HG02840 (cell line): ENCODE results near the gene DUOX2.
"Not testable (repeated sequence)": the region's sequence is repeated elsewhere in the genome, so short reads cannot be mapped to it uniquely, and the experiment has no call there.

Experiments used
- ATAC-seq: cut with Tn5 transposase; IDR thresholded peaks from one replicate; pipeline ENCODE4 v1.9.1; 2021; ENCODE audit warnings: mild to moderate bottlenecking, moderate library complexity, moderate number of reproducible peaks; ENCODE audit not compliant: unreplicated experiment, low FRiP score

DUOX2 gene

DNA sequence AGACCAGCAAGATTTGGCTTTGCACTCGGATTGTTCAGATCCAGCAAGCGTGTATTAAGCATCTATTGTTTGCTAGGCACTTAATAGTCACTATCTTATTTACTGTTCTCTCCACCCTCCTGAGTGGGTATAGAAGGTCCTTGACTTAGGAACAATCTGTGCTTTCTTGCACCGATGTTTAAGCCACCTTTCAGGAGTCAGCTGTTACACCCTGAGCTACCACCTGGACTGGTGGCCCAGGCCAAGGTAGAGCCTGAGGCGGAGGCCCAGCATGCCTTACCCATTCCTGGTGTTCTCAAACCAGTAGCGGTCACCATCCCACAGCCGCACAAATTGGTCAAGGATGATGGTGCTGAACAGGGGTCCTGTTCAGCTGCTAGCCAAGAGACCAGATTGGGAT lies 25.8 kb upstream of the DUOX2 start:
- ATAC-seq, result no peak

DNA sequence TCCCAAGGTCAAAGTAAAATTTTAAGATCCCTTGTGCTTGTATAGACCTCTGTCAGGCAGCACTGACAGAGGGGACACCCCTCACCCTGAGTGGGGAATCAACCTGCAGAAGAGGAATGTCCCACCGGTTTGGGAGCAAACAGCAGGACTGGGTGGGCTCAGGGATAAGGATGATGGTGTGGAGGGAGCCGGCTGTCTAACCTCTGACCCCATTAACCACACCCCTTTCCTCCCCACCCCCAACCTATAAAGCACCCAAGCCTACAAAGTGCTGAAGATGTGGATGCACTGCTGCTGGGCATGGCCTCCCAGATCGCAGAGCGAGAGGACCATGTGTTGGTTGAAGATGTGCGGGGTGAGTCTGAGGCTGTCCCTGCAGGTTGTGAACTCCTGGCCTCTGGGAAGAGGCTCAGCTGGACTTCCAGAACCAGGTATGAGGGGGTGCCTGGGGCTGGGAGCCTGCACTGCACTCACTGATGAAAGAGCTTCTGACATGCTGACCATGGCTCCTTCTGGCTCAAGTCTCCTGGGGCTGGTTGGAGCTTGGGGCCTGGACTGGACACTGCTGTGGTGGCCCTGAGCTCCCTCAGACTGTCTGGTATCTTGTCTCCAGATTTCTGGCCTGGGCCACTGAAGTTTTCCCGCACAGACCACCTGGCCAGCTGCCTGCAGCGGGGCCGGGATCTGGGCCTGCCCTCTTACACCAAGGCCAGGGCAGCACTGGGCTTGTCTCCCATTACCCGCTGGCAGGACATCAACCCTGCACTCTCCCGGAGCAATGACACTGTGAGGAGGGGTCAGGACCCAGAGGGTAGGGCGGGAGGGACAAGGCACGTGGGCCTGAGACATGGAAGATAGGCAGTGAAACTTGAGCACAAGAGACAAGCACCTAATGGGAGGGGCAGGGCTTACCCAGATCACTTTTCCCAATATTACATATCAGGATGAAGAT lies 25.1 kb upstream of the DUOX2 start:
- ATAC-seq, result no peak

GRCh38 chr15:45137703-45138102 lies 23.7 kb upstream of the DUOX2 start:
- ATAC-seq, result no peak

DNA sequence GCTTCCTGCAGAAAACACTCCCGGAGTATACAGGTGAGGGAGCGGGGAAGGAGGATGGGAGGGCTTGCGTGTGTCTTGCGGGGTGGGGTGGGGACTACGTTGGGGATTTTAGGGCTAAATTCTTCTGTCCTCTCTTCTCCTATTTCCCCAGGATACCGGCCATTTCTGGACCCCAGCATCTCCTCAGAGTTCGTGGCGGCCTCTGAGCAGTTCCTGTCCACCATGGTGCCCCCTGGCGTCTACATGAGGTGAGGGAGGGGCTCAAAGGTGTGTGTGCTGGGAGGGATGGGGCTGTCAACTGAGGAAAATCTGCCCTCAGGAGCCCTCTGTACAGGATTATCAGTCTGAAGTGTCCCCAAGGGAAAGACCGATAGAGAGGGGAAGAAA lies 22.4 kb upstream of the DUOX2 start:
- no peak for ATAC-seq

- ATAC-seq, result not testable (repeated sequence)
These were observed 21.9 kb upstream of the DUOX2 start for GRCh38 chr15:45135705-45136377.

DNA sequence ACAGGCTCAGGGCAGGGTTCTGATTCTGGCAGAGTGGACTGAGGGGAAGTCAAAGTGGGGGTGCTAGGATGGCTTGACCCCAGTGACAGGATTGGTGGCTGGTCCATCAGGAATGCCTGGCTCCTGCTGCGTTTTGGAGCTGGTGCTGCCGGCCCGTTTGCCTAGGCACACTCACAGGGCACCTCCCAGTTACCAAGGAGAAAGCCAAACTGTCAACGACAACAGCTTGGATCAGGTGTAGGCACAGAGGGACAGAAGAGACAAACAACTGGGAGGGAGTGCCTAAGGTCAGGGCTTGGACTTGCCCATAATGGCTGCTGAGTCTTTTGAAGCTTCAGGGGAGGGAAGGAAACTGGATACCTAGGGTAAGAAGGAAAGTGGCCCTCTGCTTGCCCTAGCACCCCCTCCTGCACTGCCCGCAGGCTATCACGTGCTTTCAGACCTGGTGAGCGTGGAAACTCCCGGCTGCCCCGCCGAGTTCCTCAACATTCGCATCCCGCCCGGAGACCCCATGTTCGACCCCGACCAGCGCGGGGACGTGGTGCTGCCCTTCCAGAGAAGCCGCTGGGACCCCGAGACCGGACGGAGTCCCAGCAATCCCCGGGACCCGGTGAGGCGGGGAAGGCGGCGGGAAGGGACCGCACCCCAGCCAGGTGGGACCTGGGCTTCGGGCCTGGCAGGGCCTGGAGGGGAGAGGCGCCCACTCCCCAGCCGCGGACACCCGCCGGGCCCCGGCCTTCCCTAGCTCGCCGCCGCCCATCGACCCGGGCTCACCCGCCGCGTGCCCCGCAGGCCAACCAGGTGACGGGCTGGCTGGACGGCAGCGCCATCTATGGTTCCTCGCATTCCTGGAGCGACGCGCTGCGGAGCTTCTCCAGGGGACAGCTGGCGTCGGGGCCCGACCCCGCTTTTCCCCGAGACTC lies 21.0 kb upstream of the DUOX2 start:
- no peak for ATAC-seq

DNA sequence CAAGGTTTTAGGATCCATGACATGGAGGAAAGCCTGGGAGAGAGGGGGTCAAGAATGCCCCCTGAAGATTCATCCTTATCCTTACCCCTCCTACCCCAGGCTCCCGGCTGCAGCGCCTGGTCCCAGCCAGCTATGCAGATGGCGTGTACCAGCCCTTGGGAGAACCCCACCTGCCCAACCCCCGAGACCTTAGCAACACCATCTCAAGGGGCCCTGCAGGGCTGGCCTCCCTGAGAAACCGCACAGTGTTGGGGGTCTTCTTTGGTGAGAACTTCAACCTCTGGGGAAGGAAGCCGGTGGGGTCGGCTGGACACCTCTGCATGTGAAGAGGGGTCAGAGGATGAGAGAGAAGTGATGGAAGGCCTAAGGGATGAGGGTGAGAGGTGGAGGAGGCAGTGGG lies 20.1 kb upstream of the DUOX2 start:
- ATAC-seq, result no peak

- ATAC-seq, result no peak
These were observed 19.6 kb upstream of the DUOX2 start for GRCh38 chr15:45133561-45133920.

- ATAC-seq, result no peak
These were observed 19.0 kb upstream of the DUOX2 start for GRCh38 chr15:45132844-45133560.

- ATAC-seq, result no peak
These were observed 17.5 kb upstream of the DUOX2 start for GRCh38 chr15:45131510-45131909.

DNA sequence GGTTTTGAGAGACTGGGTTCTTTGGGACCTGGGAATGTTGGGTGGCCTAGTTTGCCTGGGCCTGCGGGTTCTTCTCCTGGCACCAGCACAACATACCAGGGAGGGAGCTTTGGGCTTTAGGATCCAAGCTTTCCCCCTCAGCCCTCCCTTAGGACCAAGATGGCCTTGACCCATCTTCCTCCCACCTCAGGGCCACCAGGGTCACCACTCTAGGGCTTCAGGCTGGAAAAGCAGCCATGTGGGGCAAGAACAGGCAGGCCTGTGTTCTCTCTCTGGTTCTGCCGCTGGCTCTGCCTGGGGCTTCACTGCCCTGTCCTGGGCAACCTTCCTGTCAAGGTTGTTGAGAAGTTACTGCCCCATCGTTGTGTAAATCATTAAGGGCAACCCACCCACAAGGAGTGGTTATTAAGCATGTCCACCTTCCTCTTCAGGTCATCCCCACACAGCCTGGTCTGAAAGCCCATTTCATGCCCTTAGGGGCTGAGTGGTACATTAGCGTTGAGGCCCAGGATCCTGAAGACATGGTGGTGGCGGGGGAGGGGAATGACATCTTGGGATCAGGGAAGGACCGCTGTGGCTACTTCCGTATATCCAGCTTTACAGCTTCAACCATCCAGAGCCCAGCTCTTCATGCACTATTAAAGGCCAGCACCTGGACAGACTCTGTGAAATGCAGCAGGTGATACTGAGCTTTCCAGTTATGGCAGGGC lies 16.5 kb upstream of the DUOX2 start:
- ATAC-seq, result no peak

- ATAC-seq, result no peak
These were observed 15.7 kb upstream of the DUOX2 start, which contains the start of the genes DUOX1 and DUOXA1 for GRCh38 chr15:45129651-45130129. DUOX1 (plus strand) TSS chr15:45129994; CDS start chr15:45131967, 1,973 bp downstream. DUOXA1 (minus strand) TSS chr15:45129879; CDS start chr15:45123014, 6,865 bp downstream.

- ATAC-seq, result no peak
These were observed 15.1 kb upstream of the DUOX2 start for GRCh38 chr15:45128971-45129639.

DNA sequence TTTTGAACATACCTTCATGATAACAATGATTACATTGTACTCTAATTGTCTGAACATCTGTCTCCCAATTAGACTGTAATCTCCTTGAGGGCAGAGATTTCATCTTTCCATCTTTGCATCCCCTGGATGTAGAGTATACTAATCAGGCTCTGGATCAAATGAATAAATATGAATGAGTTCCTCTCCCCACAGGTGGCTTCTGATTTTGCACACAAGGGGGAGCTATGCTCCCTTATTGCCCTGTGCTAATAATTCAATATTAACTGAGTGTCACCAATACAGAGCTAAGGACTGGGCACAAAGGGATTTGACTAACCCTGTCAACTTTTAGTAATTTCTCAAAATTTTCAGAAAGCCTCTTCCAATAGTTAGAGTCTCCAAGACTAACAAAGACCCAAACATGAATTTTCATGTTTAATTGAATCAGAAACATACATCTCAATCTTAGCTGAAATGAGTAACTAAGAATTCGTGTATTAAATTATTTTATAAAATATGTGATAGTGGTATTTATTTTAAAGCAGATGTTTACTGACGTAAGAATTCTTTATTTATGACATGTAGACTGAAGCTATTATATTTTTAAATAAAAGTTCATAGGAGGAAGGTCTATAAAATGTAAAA lies 12.7 kb upstream of the DUOX2 start:
- no peak for ATAC-seq

DNA sequence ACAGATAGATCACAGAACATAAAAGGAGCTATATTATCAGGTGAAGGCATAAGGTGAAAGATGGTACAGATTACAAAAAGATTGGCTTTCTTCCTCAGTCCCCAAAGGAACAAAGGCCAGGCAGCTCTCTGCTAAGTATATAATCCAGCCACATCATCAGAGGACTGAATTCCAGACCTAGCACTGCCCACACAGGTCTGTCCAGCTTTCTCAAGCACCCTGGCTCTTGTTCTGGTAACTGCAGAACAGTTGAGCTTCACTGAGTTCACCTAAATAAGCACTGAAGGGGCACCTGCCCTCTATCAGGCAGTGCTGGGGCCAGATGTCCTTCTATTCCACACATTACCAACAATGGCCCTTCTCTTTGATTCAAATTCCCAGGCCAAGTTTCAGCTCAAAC lies 9.4 kb upstream of the DUOX2 start:
- no peak for ATAC-seq

DNA sequence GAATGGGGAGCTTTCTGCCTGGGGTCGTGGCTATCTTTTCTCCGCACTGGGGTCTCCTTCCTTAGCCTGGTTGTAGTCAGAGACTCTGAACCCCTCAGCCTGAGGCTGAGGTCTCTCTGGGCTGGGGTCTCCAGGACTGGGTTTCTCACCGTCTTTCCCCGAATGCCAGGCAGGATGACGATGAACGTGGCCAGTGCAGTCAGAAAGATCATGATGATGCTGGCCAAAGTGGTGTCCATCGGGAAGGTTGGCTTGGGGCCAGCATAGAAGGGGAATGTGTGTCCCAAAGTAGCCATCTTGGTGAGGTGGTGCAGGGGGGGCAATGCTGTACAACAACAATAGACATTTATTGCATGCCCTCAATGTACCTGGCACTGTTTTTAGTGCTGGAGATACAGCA lies 8.7 kb upstream of the DUOX2 start:
- ATAC-seq, result no peak

- ATAC-seq, result no peak
These were observed 7.9 kb upstream of the DUOX2 start for GRCh38 chr15:45121706-45122417.

- no peak for ATAC-seq
These were observed 7.0 kb upstream of the DUOX2 start for GRCh38 chr15:45121020-45121419.
